ENCODE data around the gene MICALL2. TPM values are rescaled to one million over a fixed set of nuclear protein-coding genes. Genes with fewer than 3 reads are reported as not detected.

The MICALL2 gene
- total and polyA plus RNA-seq, 4 donors: 19.0 to 70.6 (median 41.0) TPM

DNA sequence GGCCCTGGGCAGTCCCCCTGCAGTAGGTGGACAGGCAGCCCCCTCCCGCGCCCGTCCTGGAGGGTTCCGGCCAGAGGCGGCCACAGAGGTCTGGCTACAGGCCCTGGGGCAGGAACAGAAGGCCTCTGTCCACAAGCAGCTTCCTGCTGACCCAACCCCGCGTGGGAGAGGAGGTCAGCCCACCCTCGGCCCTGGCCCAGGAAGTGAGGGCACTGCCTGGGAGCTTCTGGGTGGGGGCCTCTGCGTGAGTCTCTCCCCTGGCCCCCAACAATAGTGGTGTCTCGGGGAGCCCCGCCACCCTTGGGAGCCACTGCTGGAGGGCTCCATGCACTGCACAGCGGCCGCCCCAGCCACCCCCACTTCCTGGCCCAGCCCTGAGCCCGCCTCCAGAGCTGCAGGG, 4.7 kb downstream of the MICALL2 start:
- Histone ChIP-seq H3K9me3 (ENCODE audit: control insufficient read depth in 4 of 4, insufficient read depth in 3 of 4, low read length in 3 of 4) (no peaks in the 10 kb centered on the region), H3K4me1 (ENCODE audit: control insufficient read depth in 5 of 5, insufficient read depth in 5 of 5, low read length in 5 of 5) (peaks cover 0 to 32% (median 25%) of the 10 kb centered on the region in 5 donors), H3K4me3 (no peak overlapping the region), H3K9ac (ENCODE audit: insufficient read depth in 1 of 2, low read length in 2 of 2) (no peak overlapping the region), H3K27ac (ENCODE audit: low read depth in 1 of 2, low read length in 1 of 2) (peak overlapping the region in 1 of 2 donors; percentile 95), H3K36me3 (ENCODE audit: control insufficient read depth in 4 of 4, insufficient read depth in 4 of 4, low read length in 4 of 4) (peaks cover 0 to 8% (median 0%) of the 10 kb centered on the region in 4 donors), H3K27me3 (ENCODE audit: control insufficient read depth in 3 of 3, insufficient read depth in 3 of 3, low read length in 2 of 3) (no peaks in the 10 kb centered on the region)
- TF ChIP-seq, protein P1, sequence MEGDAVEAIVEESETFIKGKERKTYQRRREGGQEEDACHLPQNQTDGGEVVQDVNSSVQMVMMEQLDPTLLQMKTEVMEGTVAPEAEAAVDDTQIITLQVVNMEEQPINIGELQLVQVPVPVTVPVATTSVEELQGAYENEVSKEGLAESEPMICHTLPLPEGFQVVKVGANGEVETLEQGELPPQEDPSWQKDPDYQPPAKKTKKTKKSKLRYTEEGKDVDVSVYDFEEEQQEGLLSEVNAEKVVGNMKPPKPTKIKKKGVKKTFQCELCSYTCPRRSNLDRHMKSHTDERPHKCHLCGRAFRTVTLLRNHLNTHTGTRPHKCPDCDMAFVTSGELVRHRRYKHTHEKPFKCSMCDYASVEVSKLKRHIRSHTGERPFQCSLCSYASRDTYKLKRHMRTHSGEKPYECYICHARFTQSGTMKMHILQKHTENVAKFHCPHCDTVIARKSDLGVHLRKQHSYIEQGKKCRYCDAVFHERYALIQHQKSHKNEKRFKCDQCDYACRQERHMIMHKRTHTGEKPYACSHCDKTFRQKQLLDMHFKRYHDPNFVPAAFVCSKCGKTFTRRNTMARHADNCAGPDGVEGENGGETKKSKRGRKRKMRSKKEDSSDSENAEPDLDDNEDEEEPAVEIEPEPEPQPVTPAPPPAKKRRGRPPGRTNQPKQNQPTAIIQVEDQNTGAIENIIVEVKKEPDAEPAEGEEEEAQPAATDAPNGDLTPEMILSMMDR (IDR thresholded peaks at IDR 0.05; ENCODE audit: control extremely low read depth, extremely low read depth): no peak
- WGBS, 2 donors: 35 to 55% methylated on average over 14 of the region's 14 CpGs
- peak; percentile 22 to 47 (median 31) for DNase-seq
- ATAC-seq (ENCODE audit: insufficient read depth, low FRiP score): no peak

DNA sequence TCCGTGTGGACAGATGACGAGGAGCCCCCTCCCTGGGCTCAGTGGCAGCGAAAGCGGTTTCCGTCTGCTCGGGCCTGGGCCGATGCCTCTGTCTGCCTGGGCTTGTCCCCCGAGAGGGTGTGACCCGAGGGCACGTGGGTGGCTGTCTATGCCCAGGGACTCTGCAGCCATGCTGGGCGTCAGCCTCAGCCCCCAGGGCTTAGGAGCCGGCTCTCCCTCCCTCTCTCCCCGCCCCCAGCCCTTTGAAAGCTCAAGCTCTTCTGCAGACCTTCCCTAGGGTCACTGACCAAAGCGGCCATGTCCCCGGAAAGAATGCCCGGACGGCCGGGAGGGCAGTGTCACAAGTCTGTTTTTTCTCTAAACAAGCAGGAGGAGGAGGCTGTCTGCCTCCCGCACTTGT, 7.1 kb downstream of the MICALL2 start:
- Histone ChIP-seq H3K9ac (ENCODE audit: insufficient read depth in 1 of 2, low read length in 2 of 2) (no peak overlapping the region), H3K4me1 (ENCODE audit: control insufficient read depth in 5 of 5, insufficient read depth in 5 of 5, low read length in 5 of 5) (peaks cover 0 to 19% (median 13%) of the 10 kb centered on the region in 5 donors), H3K4me3 (no peak overlapping the region), H3K27me3 (ENCODE audit: control insufficient read depth in 3 of 3, insufficient read depth in 3 of 3, low read length in 2 of 3) (no peaks in the 10 kb centered on the region), H3K27ac (ENCODE audit: low read depth in 1 of 2, low read length in 1 of 2) (no peak overlapping the region), H3K36me3 (ENCODE audit: control insufficient read depth in 4 of 4, insufficient read depth in 4 of 4, low read length in 4 of 4) (peaks cover 0 to 16% (median 0%) of the 10 kb centered on the region in 4 donors), H3K9me3 (ENCODE audit: control insufficient read depth in 4 of 4, insufficient read depth in 3 of 4, low read length in 3 of 4) (no peaks in the 10 kb centered on the region)
- ATAC-seq (ENCODE audit: insufficient read depth, low FRiP score) (no peak), DNase-seq (no peak)
- TF ChIP-seq, protein P1 (IDR thresholded peaks at IDR 0.05; ENCODE audit: control extremely low read depth, extremely low read depth): no peak
- 81 to 89% methylated on average over 19 of the region's 19 CpGs for WGBS, 2 donors

- no peaks in the 10 kb centered on the region for H3K9me3 ChIP-seq (ENCODE audit: control insufficient read depth in 4 of 4, insufficient read depth in 3 of 4, low read length in 3 of 4)
- DNase-seq (no peak), ATAC-seq (ENCODE audit: insufficient read depth, low FRiP score) (no peak)
- H3K27me3 ChIP-seq (ENCODE audit: control insufficient read depth in 3 of 3, insufficient read depth in 3 of 3, low read length in 2 of 3): no peaks in the 10 kb centered on the region
- 88 to 93% methylated on average over 11 of the region's 11 CpGs for WGBS, 2 donors
- H3K4me1 ChIP-seq (ENCODE audit: control insufficient read depth in 5 of 5, insufficient read depth in 5 of 5, low read length in 5 of 5): peaks cover 0 to 19% (median 13%) of the 10 kb centered on the region in 5 donors
- no peak overlapping the region for H3K4me3 ChIP-seq
- H3K36me3 ChIP-seq (ENCODE audit: control insufficient read depth in 4 of 4, insufficient read depth in 4 of 4, low read length in 4 of 4): peaks cover 0 to 16% (median 0%) of the 10 kb centered on the region in 4 donors
- TF ChIP-seq, protein P1 (IDR thresholded peaks at IDR 0.05; ENCODE audit: control extremely low read depth, extremely low read depth): no peak
- no peak overlapping the region for H3K27ac ChIP-seq (ENCODE audit: low read depth in 1 of 2, low read length in 1 of 2)
- no peak overlapping the region for H3K9ac ChIP-seq (ENCODE audit: insufficient read depth in 1 of 2, low read length in 2 of 2)
Observed at GRCh38 chr7:1450987-1451386, 8.3 kb downstream of the MICALL2 start.

DNA sequence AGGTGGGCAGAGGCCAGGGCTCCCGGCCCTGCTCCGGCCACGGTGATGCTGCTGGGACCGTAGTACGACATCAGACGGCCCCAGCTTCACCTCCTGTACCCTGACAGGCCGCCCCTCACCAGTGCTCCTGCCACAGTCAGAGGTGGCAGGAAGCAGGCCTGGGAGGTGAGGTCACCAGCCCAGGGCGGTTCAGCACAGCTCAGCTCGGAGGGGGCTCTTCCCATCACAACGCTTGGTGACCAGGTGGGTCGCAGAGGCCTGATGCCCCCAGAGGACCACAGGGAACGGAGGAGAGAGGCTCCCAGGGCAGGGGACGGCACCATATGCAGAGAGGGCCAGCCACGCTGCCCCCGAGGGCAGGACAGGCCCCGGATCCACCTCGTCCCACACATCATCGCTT, 8.8 kb downstream of the MICALL2 start:
- WGBS, 2 donors: 87 to 89% methylated on average over 18 of the region's 18 CpGs
- H3K27ac ChIP-seq (ENCODE audit: low read depth in 1 of 2, low read length in 1 of 2): no peak overlapping the region
- H3K27me3 ChIP-seq (ENCODE audit: control insufficient read depth in 3 of 3, insufficient read depth in 3 of 3, low read length in 2 of 3): no peaks in the 10 kb centered on the region
- TF ChIP-seq, protein P1 (IDR thresholded peaks at IDR 0.05; ENCODE audit: control extremely low read depth, extremely low read depth): no peak
- peaks cover 0 to 18% (median 0%) of the 10 kb centered on the region in 4 donors for H3K36me3 ChIP-seq (ENCODE audit: control insufficient read depth in 4 of 4, insufficient read depth in 4 of 4, low read length in 4 of 4)
- H3K4me1 ChIP-seq (ENCODE audit: control insufficient read depth in 5 of 5, insufficient read depth in 5 of 5, low read length in 5 of 5): peaks cover 0 to 14% (median 9%) of the 10 kb centered on the region in 5 donors
- no peaks in the 10 kb centered on the region for H3K9me3 ChIP-seq (ENCODE audit: control insufficient read depth in 4 of 4, insufficient read depth in 3 of 4, low read length in 3 of 4)
- H3K4me3 ChIP-seq: no peak overlapping the region
- ATAC-seq (ENCODE audit: insufficient read depth, low FRiP score) (no peak), DNase-seq (no peak)
- no peak overlapping the region for H3K9ac ChIP-seq (ENCODE audit: insufficient read depth in 1 of 2, low read length in 2 of 2)
